ENCODE results near the gene LCN12. TPM values are rescaled to one million over a fixed set of nuclear protein-coding genes. Genes with fewer than 3 reads are reported as not detected.

Gene LCN12
- total RNA-seq, 1 donor from 2014 or later = not detected

DNA sequence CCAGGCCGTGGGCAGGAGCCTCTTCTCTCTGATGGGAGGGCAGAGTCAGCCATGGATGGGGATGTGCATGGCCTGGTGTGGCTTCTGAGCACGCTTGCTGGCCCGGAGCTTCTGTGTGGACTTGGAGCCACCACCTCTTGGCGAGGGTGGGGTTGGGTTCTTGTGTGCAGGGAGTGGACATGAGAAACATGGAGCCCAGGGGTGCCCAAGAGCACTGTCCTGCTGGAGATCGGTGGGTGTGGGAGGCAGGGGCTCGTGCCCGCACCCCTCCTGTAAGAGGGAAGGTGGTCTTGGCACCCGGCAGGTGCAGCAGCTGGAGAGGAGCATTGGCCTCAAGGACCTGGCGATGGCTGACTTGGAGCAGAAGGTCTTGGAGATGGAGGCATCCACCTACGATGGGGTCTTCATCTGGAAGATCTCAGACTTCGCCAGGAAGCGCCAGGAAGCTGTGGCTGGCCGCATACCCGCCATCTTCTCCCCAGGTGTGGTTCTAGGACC is 31.3 kb upstream of the LCN12 start:
- Histone ChIP-seq H3K4me3 (ENCODE audit: insufficient read depth, low read depth, low read length) (no peak overlapping the region), H3K4me2 (ENCODE audit: low read length) (no peak overlapping the region), H3K27me3 (ENCODE audit: insufficient read depth, low read length) (no peaks in the 10 kb centered on the region), H3K27ac (ENCODE audit: low read depth, low read length) (no peak overlapping the region), H3K36me3 (ENCODE audit: insufficient read depth, low read length) (peaks cover under 1% of the 10 kb centered on the region), H3K4me1 (ENCODE audit: insufficient read depth, low read length) (no peaks in the 10 kb centered on the region), H2AFZ (ENCODE audit: low read depth, low read length) (no peak overlapping the region), H3K9me3 (ENCODE audit: insufficient read depth, low read depth, low read length) (no peaks in the 10 kb centered on the region), H3K9ac (ENCODE audit: low read length) (no peak overlapping the region), H3K79me2 (ENCODE audit: insufficient read depth, low read length) (no peaks in the 10 kb centered on the region), H4K20me1 (ENCODE audit: insufficient read depth, low read length) (peaks cover 3% of the 10 kb centered on the region)
- Mint-ChIP-seq H3K9me3 (ENCODE audit: unreplicated experiment) (no peaks in the 10 kb centered on the region), H3K4me1 (ENCODE audit: low read depth, unreplicated experiment) (no peaks in the 10 kb centered on the region), H3K27me3 (ENCODE audit: low read depth, unreplicated experiment) (no peaks in the 10 kb centered on the region), H3K4me3 (ENCODE audit: unreplicated experiment) (no peak overlapping the region), H3K36me3 (ENCODE audit: low read depth, unreplicated experiment) (peaks cover 16% of the 10 kb centered on the region), H3K27ac (ENCODE audit: unreplicated experiment) (no peak overlapping the region)
- DNase-seq (ENCODE audit: low read depth) = no peak
- no peak for TF ChIP-seq EZH2 (IDR thresholded peaks at IDR 0.05; ENCODE audit: insufficient read depth, low read length)
- TF ChIP-seq, protein P1, sequence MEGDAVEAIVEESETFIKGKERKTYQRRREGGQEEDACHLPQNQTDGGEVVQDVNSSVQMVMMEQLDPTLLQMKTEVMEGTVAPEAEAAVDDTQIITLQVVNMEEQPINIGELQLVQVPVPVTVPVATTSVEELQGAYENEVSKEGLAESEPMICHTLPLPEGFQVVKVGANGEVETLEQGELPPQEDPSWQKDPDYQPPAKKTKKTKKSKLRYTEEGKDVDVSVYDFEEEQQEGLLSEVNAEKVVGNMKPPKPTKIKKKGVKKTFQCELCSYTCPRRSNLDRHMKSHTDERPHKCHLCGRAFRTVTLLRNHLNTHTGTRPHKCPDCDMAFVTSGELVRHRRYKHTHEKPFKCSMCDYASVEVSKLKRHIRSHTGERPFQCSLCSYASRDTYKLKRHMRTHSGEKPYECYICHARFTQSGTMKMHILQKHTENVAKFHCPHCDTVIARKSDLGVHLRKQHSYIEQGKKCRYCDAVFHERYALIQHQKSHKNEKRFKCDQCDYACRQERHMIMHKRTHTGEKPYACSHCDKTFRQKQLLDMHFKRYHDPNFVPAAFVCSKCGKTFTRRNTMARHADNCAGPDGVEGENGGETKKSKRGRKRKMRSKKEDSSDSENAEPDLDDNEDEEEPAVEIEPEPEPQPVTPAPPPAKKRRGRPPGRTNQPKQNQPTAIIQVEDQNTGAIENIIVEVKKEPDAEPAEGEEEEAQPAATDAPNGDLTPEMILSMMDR (IDR thresholded peaks at IDR 0.05; ENCODE audit: insufficient read depth, low read depth, low read length) = no peak
- no peak for FAIRE-seq

DNA sequence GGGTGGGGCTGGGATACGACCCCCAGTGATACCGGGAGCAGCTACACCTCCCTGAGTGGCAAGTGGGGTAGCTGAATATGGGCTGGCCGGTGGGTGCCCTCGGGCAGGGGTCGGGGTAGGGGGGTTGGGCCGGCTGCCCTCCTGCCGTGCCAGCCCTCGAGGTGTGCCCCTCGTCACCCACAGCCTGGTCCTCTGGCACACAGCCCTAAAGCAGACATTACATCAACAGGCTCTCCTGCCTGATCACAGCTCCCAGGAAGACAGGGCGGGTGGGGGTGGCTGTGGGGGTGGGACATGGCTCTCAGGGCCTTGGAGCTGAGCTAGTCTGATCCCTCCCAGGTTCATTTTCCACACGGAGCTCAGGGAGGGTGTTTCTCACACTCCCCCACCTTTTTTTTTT is 30.8 kb upstream of the LCN12 start:
- Histone ChIP-seq H3K4me3 (ENCODE audit: insufficient read depth, low read depth, low read length) (no peak overlapping the region), H2AFZ (ENCODE audit: low read depth, low read length) (no peak overlapping the region), H3K4me2 (ENCODE audit: low read length) (no peak overlapping the region), H4K20me1 (ENCODE audit: insufficient read depth, low read length) (peaks cover under 1% of the 10 kb centered on the region), H3K27ac (ENCODE audit: low read depth, low read length) (no peak overlapping the region), H3K36me3 (ENCODE audit: insufficient read depth, low read length) (no peaks in the 10 kb centered on the region), H3K27me3 (ENCODE audit: insufficient read depth, low read length) (no peaks in the 10 kb centered on the region), H3K9me3 (ENCODE audit: insufficient read depth, low read depth, low read length) (no peaks in the 10 kb centered on the region), H3K9ac (ENCODE audit: low read length) (no peak overlapping the region), H3K79me2 (ENCODE audit: insufficient read depth, low read length) (no peaks in the 10 kb centered on the region), H3K4me1 (ENCODE audit: insufficient read depth, low read length) (no peaks in the 10 kb centered on the region)
- TF ChIP-seq, protein P1 (IDR thresholded peaks at IDR 0.05; ENCODE audit: insufficient read depth, low read depth, low read length) = no peak
- no peak for TF ChIP-seq EZH2 (IDR thresholded peaks at IDR 0.05; ENCODE audit: insufficient read depth, low read length)
- H3K4me3 Mint-ChIP-seq (ENCODE audit: unreplicated experiment) = no peak overlapping the region
- FAIRE-seq (no peak), DNase-seq (ENCODE audit: low read depth) (no peak)
- H3K36me3 Mint-ChIP-seq (ENCODE audit: low read depth, unreplicated experiment) = peaks cover 16% of the 10 kb centered on the region
- no peaks in the 10 kb centered on the region for H3K9me3 Mint-ChIP-seq (ENCODE audit: unreplicated experiment)
- no peaks in the 10 kb centered on the region for H3K4me1 Mint-ChIP-seq (ENCODE audit: low read depth, unreplicated experiment)
- H3K27me3 Mint-ChIP-seq (ENCODE audit: low read depth, unreplicated experiment) = no peaks in the 10 kb centered on the region
- no peak overlapping the region for H3K27ac Mint-ChIP-seq (ENCODE audit: unreplicated experiment)

DNA sequence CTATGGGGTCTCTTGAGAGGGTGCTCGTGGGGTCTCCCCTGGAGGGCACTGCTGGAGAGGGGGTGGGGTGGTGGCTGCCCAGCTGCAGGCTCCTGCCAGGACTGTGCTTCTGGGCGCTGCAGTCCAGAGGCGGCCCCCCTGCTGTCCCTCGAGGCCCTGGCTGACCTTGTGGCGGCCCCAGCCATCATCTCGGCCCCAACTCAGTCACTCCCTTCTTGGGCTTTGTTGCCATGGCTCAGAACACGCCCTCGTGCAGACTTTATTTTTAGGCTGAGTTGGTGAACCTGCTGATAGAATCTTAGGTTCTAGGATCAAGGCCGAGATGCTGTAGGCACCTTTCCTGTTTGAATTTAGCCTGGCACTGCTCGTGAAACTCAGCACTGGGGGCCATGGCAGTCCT is 30.4 kb upstream of the LCN12 start:
- Mint-ChIP-seq H3K27me3 (ENCODE audit: low read depth, unreplicated experiment) (no peaks in the 10 kb centered on the region), H3K27ac (ENCODE audit: unreplicated experiment) (no peak overlapping the region), H3K4me3 (ENCODE audit: unreplicated experiment) (no peak overlapping the region), H3K9me3 (ENCODE audit: unreplicated experiment) (no peaks in the 10 kb centered on the region), H3K36me3 (ENCODE audit: low read depth, unreplicated experiment) (peaks cover 16% of the 10 kb centered on the region), H3K4me1 (ENCODE audit: low read depth, unreplicated experiment) (no peaks in the 10 kb centered on the region)
- no peak for DNase-seq (ENCODE audit: low read depth)
- Histone ChIP-seq H3K4me2 (ENCODE audit: low read length) (no peak overlapping the region), H3K9ac (ENCODE audit: low read length) (no peak overlapping the region), H3K9me3 (ENCODE audit: insufficient read depth, low read depth, low read length) (no peaks in the 10 kb centered on the region), H3K4me3 (ENCODE audit: insufficient read depth, low read depth, low read length) (no peak overlapping the region), H3K27ac (ENCODE audit: low read depth, low read length) (no peak overlapping the region), H2AFZ (ENCODE audit: low read depth, low read length) (no peak overlapping the region), H3K36me3 (ENCODE audit: insufficient read depth, low read length) (no peaks in the 10 kb centered on the region), H3K4me1 (ENCODE audit: insufficient read depth, low read length) (no peaks in the 10 kb centered on the region), H3K27me3 (ENCODE audit: insufficient read depth, low read length) (no peaks in the 10 kb centered on the region), H4K20me1 (ENCODE audit: insufficient read depth, low read length) (no peaks in the 10 kb centered on the region), H3K79me2 (ENCODE audit: insufficient read depth, low read length) (no peaks in the 10 kb centered on the region)
- no peak for FAIRE-seq
- TF ChIP-seq, protein P1 (IDR thresholded peaks at IDR 0.05; ENCODE audit: insufficient read depth, low read depth, low read length) = no peak
- TF ChIP-seq EZH2 (IDR thresholded peaks at IDR 0.05; ENCODE audit: insufficient read depth, low read length) = no peak

Measured in astrocyte (in vitro differentiated cells and primary cell).